Liver (tissue), 9 donors: ENCODE data around the gene PLPP4. TPM values are rescaled to one million over a fixed set of nuclear protein-coding genes. Genes with fewer than 3 reads are reported as not detected.

Source experiments
- DNase-seq: peaks from one replicate; pipeline ENCODE4 v3.0.0-alpha.2; 2017; ENCODE audit warnings: low spot score
- H3K27ac ChIP-seq, 2 donors: one replicate each; pipeline ENCODE4 v1.7.0; 2013; ENCODE audit warnings: inconsistent platforms in 2 of 2, low read length in 2 of 2, control low read depth in 1 of 2, low read depth in 1 of 2, mild to moderate bottlenecking in 1 of 2
- H3K27me3 ChIP-seq, 4 donors: one replicate each; pipeline versions ENCODE4 v1.6.1 to v1.7.0; 2013; ENCODE audit warnings: low read length in 3 of 4, inconsistent platforms in 1 of 4, mild to moderate bottlenecking in 1 of 4, moderate library complexity in 1 of 4; ENCODE audit not compliant: control insufficient read depth in 4 of 4, insufficient read depth in 4 of 4
- H3K36me3 ChIP-seq, 4 donors: one replicate each; pipeline versions ENCODE4 v1.6.1 to v1.7.0; 2013; ENCODE audit warnings: low read length in 3 of 4, mild to moderate bottlenecking in 3 of 4, low read depth in 1 of 4, moderate library complexity in 1 of 4; ENCODE audit not compliant: control insufficient read depth in 4 of 4, insufficient read depth in 3 of 4
- H3K4me1 ChIP-seq, 4 donors: one replicate each; pipeline versions ENCODE4 v1.6.1 to v1.7.0; 2013; ENCODE audit warnings: low read length in 3 of 4, mild to moderate bottlenecking in 3 of 4, moderate library complexity in 1 of 4; ENCODE audit not compliant: control insufficient read depth in 4 of 4, insufficient read depth in 4 of 4
- H3K4me3 ChIP-seq, 3 donors: one replicate each; pipeline versions ENCODE4 v1.6.1 to v1.7.0; 2013; ENCODE audit warnings: low read length in 3 of 3, control low read depth in 1 of 3, low read depth in 1 of 3, mild to moderate bottlenecking in 1 of 3
- H3K9ac ChIP-seq, 2 donors: one replicate each; pipeline ENCODE4 v1.7.0; 2013; ENCODE audit warnings: low read length in 2 of 2, mild to moderate bottlenecking in 2 of 2, moderate library complexity in 2 of 2, control low read depth in 1 of 2, low read depth in 1 of 2
- H3K9me3 ChIP-seq, 4 donors: one replicate each; pipeline versions ENCODE4 v1.6.1 to v1.7.0; 2013; ENCODE audit warnings: low read length in 3 of 4; ENCODE audit not compliant: control insufficient read depth in 4 of 4
- EGR1 ChIP-seq, 2 donors: IDR thresholded peaks; 2 replicates each; pipeline ENCODE4 v1.6.1; 2016 to 2018; ENCODE audit warnings: antibody characterized with exemption in 2 of 2, low read depth in 2 of 2
- FOXA1 ChIP-seq: IDR thresholded peaks from 2 replicates; pipeline ENCODE4 v1.6.1; 2016; ENCODE audit warnings: antibody characterized with exemption
- FOXA2 ChIP-seq: IDR thresholded peaks from 2 replicates; pipeline ENCODE4 v1.6.1; 2016; ENCODE audit warnings: antibody characterized with exemption
- GABPA ChIP-seq, 2 donors: IDR thresholded peaks in 1 of 2; conservative IDR thresholded peaks in 1 of 2; 2 replicates each; pipeline ENCODE4 v1.6.1; 2016; ENCODE audit warnings: antibody characterized with exemption in 2 of 2, mild to moderate bottlenecking in 1 of 2, moderate library complexity in 1 of 2
- HNF4A ChIP-seq, 2 donors: conservative IDR thresholded peaks; 2 replicates each; pipeline ENCODE4 v1.6.1; 2016; ENCODE audit warnings: antibody characterized with exemption in 2 of 2, mild to moderate bottlenecking in 2 of 2
- HNF4G ChIP-seq: IDR thresholded peaks from 2 replicates; pipeline ENCODE4 v1.6.1; 2016; ENCODE audit warnings: antibody characterized with exemption
- JUND ChIP-seq, 2 donors: IDR thresholded peaks; 2 replicates each; pipeline ENCODE4 v1.6.1; 2016; ENCODE audit warnings: antibody characterized with exemption in 2 of 2
- RAD21 ChIP-seq, 2 donors: IDR thresholded peaks; 2 replicates each; pipeline ENCODE4 v1.6.1; 2016; ENCODE audit warnings: antibody characterized with exemption in 2 of 2, mild to moderate bottlenecking in 2 of 2
- YY1 ChIP-seq: IDR thresholded peaks from 2 replicates; pipeline ENCODE4 v1.6.1; 2016; ENCODE audit warnings: antibody characterized with exemption, mild to moderate bottlenecking
- WGBS: extraction: QIAGEN DNeasy Blood & Tissue Kit; methylation state at CpG from one replicate; pipeline ENCODE4 v1.1.7; 2013; 5-methylcytosine and 5-hydroxymethylcytosine counted together
- polyA plus RNA-seq, 2 donors: library from polyadenylated mRNA; stranded (reverse) in 1 of 2; unstranded in 1 of 2; fragments of 200-250 nt in 1 of 2; fragments of >200 nt in 1 of 2; fragmentation: Nextera tagmentation in 1 of 2; extraction: Ambion mirVana in 1 of 2; gene quantifications; one replicate each; pipeline versions ENCODE4 v1.2.1 to v1.2.3, GENCODE V29; 2013 to 2015
- total RNA-seq, 2 donors: library from RNA; depleted of rRNA; stranded (reverse); fragments of >200 nt; gene quantifications; one replicate each; pipeline ENCODE4 v1.2.3, GENCODE V29; 2014
- TF ChIP-seq, protein P1 (sequence below): IDR thresholded peaks from 2 replicates; pipeline ENCODE4 v1.6.1; 2016; ENCODE audit warnings: antibody characterized with exemption
- TF ChIP-seq, protein P2 (sequence below): fragments of 150-350 bp; IDR thresholded peaks from 2 replicates; pipeline ENCODE4 v1.5.1; 2017; ENCODE audit warnings: improper control_type of control experiment, low read depth, low read length; ENCODE audit not compliant: missing input control
- TF ChIP-seq, protein P3 (sequence below): IDR thresholded peaks from 2 replicates; pipeline ENCODE4 v1.6.1; 2016; ENCODE audit warnings: antibody characterized with exemption, mild to moderate bottlenecking
- donor health status: healthy.
- donor health status: healthy.
- donor health status: healthy.
- donor health status: healthy.
- donor health status: healthy.

The PLPP4 gene
- total and polyA plus RNA-seq, 4 donors: 0.14 to 2.8 (median 0.93) TPM

DNA sequence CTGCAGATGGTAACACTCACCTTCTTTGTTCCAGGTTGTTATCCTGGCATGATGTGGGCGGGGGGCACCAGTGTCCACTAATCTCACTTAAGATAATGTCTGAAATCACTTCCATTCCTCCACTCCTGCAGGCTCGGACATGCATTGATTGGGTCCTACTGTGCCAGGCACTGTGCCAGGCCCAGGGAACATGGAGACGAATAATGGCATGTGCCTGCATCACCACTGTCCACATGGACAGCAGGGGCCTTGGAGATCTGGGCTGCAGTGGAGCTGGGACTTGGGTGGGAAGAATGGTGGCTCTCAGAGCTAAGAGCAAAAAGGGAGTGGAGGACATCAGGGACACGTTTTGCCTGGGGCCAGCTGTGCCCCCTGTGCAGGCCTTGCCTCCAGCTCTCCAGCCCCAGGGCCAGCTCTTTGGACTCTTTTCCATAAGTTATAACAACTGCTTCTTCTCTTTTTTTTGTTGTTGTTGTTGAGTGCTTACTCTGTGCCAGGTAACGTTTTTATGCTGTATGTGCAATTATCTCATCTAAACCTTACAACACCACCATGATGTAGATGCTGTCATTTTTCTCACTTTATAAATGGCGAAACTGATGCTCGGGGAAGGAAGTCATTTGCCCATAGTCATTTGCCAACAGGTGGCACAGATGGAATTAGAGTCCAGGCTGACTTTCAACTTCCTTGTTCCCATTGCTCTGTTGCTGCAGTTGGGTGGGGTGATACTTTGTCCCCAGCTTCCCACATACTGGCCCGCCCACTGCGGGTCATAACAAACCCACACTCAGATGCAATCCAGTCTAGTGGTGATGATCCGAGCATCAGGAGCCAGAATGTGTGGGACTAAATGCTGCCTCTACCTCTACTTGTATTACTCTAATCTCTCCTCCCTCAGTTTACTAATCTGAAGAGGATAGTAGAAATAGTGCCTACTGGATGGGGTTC lies 19.1 kb downstream of the PLPP4 start:
- H3K27ac ChIP-seq: no peak overlapping the region
- H3K36me3 ChIP-seq: no peaks in the 10 kb centered on the region
- no peak overlapping the region for H3K9ac ChIP-seq
- peak; percentile 8 for DNase-seq
- 73% methylated on average over 10 of the region's 10 CpGs for WGBS
- H3K4me1 ChIP-seq: no peaks in the 10 kb centered on the region
- peaks cover 0 to 10% (median 0%) of the 10 kb centered on the region in 4 donors for H3K27me3 ChIP-seq
- no peaks in the 10 kb centered on the region for H3K9me3 ChIP-seq
- H3K4me3 ChIP-seq: no peak overlapping the region
- no peak for TF ChIP-seq HNF4A (conservative IDR thresholded peaks at IDR 0.05)
- TF ChIP-seq, protein P1, sequence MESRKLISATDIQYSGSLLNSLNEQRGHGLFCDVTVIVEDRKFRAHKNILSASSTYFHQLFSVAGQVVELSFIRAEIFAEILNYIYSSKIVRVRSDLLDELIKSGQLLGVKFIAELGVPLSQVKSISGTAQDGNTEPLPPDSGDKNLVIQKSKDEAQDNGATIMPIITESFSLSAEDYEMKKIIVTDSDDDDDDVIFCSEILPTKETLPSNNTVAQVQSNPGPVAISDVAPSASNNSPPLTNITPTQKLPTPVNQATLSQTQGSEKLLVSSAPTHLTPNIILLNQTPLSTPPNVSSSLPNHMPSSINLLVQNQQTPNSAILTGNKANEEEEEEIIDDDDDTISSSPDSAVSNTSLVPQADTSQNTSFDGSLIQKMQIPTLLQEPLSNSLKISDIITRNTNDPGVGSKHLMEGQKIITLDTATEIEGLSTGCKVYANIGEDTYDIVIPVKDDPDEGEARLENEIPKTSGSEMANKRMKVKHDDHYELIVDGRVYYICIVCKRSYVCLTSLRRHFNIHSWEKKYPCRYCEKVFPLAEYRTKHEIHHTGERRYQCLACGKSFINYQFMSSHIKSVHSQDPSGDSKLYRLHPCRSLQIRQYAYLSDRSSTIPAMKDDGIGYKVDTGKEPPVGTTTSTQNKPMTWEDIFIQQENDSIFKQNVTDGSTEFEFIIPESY: no peak
- TF ChIP-seq GABPA (IDR thresholded peaks at IDR 0.05 in 1 of 2, conservative IDR thresholded peaks at IDR 0.05 in 1 of 2): no peak
- TF ChIP-seq, protein P2, sequence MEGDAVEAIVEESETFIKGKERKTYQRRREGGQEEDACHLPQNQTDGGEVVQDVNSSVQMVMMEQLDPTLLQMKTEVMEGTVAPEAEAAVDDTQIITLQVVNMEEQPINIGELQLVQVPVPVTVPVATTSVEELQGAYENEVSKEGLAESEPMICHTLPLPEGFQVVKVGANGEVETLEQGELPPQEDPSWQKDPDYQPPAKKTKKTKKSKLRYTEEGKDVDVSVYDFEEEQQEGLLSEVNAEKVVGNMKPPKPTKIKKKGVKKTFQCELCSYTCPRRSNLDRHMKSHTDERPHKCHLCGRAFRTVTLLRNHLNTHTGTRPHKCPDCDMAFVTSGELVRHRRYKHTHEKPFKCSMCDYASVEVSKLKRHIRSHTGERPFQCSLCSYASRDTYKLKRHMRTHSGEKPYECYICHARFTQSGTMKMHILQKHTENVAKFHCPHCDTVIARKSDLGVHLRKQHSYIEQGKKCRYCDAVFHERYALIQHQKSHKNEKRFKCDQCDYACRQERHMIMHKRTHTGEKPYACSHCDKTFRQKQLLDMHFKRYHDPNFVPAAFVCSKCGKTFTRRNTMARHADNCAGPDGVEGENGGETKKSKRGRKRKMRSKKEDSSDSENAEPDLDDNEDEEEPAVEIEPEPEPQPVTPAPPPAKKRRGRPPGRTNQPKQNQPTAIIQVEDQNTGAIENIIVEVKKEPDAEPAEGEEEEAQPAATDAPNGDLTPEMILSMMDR: no peak
- TF ChIP-seq JUND (IDR thresholded peaks at IDR 0.05): no peak
- TF ChIP-seq, protein P3, sequence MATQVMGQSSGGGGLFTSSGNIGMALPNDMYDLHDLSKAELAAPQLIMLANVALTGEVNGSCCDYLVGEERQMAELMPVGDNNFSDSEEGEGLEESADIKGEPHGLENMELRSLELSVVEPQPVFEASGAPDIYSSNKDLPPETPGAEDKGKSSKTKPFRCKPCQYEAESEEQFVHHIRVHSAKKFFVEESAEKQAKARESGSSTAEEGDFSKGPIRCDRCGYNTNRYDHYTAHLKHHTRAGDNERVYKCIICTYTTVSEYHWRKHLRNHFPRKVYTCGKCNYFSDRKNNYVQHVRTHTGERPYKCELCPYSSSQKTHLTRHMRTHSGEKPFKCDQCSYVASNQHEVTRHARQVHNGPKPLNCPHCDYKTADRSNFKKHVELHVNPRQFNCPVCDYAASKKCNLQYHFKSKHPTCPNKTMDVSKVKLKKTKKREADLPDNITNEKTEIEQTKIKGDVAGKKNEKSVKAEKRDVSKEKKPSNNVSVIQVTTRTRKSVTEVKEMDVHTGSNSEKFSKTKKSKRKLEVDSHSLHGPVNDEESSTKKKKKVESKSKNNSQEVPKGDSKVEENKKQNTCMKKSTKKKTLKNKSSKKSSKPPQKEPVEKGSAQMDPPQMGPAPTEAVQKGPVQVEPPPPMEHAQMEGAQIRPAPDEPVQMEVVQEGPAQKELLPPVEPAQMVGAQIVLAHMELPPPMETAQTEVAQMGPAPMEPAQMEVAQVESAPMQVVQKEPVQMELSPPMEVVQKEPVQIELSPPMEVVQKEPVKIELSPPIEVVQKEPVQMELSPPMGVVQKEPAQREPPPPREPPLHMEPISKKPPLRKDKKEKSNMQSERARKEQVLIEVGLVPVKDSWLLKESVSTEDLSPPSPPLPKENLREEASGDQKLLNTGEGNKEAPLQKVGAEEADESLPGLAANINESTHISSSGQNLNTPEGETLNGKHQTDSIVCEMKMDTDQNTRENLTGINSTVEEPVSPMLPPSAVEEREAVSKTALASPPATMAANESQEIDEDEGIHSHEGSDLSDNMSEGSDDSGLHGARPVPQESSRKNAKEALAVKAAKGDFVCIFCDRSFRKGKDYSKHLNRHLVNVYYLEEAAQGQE: no peak

DNA sequence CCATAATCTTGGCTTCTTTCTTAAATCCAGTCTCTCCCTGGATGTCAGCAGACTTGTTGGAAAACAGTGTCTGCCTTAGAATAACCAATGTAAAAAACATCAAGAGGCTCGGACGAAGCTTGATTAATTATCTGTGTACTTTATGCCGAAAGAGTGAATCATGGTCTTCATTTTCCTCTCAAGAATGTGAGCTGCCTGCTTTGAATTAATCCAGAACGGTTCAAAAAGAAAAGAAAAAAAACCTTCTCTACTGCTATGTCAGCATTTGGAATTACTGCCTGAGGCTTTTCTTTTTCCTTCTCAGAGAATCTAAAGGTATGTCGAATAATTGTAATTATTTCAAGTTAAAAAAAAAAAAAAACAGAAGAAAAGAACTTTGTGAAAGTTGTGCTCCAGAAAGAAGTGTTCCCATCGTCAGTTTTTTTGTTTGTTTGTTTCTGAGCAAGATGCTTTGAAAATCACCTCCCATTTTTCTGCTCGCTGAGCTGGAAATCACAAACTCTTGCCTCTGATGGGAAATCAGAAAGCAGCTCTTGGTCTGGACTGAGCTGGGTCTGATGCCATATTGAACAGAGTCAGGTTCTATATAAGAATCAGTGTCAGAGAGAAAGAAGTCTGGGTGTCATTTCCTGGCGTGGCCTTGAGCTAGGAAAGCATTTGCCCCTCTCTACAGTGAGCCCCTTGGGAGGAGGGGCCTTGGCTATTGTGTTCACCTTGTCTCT lies 20.2 kb downstream of the PLPP4 start:
- no peaks in the 10 kb centered on the region for H3K4me1 ChIP-seq
- DNase-seq: peak; percentile 3
- H3K27me3 ChIP-seq: peaks cover 0 to 10% (median 0%) of the 10 kb centered on the region in 4 donors
- no peaks in the 10 kb centered on the region for H3K36me3 ChIP-seq
- no peak overlapping the region for H3K9ac ChIP-seq
- TF ChIP-seq HNF4A (conservative IDR thresholded peaks at IDR 0.05) (no peak), RAD21 (IDR thresholded peaks at IDR 0.05) (no peak), YY1 (no peak), EGR1 (IDR thresholded peaks at IDR 0.05; ENCODE audit: low read depth in 2 of 2) (no peak), FOXA2 (no peak), HNF4G (no peak), FOXA1 (no peak)
- TF ChIP-seq, protein P2: no peak
- TF ChIP-seq, protein P3: no peak
- no peak overlapping the region for H3K4me3 ChIP-seq
- no peak overlapping the region for H3K27ac ChIP-seq
- peaks cover 0 to 3% (median 0%) of the 10 kb centered on the region in 4 donors for H3K9me3 ChIP-seq
- 62% methylated on average over 8 of the region's 8 CpGs for WGBS
